ENCODE measurements around the gene ELL2.

ELL2 gene

GRCh38 chr5:95889076-95889475 is 72.6 kb downstream of the ELL2 start:
- no peak for DNase-seq (ENCODE audit: extremely low spot score)
- ChIA-PET CTCF (interaction anchor here (0.8 to 1.3 kb wide), 3 partner anchors 10 to 35 kb away, joined by 3 to 4 read pairs (median 3); no protein-coding TSS in a partner anchor), POLR2A (no interaction called here)
- TF ChIP-seq CTCF (IDR thresholded peaks at IDR 0.05; ENCODE audit: control extremely low read depth, extremely low read depth, low read depth, missing control alignments), result no peak

- DNase-seq (ENCODE audit: extremely low spot score), result no peak
- TF ChIP-seq CTCF (IDR thresholded peaks at IDR 0.05; ENCODE audit: control extremely low read depth, extremely low read depth, low read depth, missing control alignments), result no peak
- POLR2A ChIA-PET, result no interaction called here
- CTCF ChIA-PET, result interaction anchor here (1.3 kb wide), 1 partner anchor 28 kb away, joined by 4 read pairs; no protein-coding TSS in a partner anchor
Measured at GRCh38 chr5:95887977-95888376, 73.7 kb downstream of the ELL2 start.

GRCh38 chr5:95886340-95887044 is 75.2 kb downstream of the ELL2 start:
- no peak for TF ChIP-seq CTCF (IDR thresholded peaks at IDR 0.05; ENCODE audit: control extremely low read depth, extremely low read depth, low read depth, missing control alignments)
- CTCF ChIA-PET, result no interaction called here
- DNase-seq (ENCODE audit: extremely low spot score), result no peak
- POLR2A ChIA-PET, result no interaction called here

GRCh38 chr5:95884511-95884910 is 77.1 kb downstream of the ELL2 start:
- ChIA-PET POLR2A (no interaction called here), CTCF (interaction anchor here (0.7 to 1.5 kb wide), 6 partner anchors 9 to 452 kb away, joined by 3 to 4 read pairs (median 3); no protein-coding TSS in a partner anchor)
- TF ChIP-seq CTCF (IDR thresholded peaks at IDR 0.05; ENCODE audit: control extremely low read depth, extremely low read depth, low read depth, missing control alignments), result no peak
- no peak for DNase-seq (ENCODE audit: extremely low spot score)

- ChIA-PET POLR2A (no interaction called here), CTCF (interaction anchor here (0.7 to 1.2 kb wide), 4 partner anchors 9 to 452 kb away, joined by 3 to 4 read pairs (median 3); no protein-coding TSS in a partner anchor)
- TF ChIP-seq CTCF (IDR thresholded peaks at IDR 0.05; ENCODE audit: control extremely low read depth, extremely low read depth, low read depth, missing control alignments), result no peak
- no peak for DNase-seq (ENCODE audit: extremely low spot score)
Measured at GRCh38 chr5:95884017-95884325, 77.7 kb downstream of the ELL2 start.

GRCh38 chr5:95883185-95884016 is 78.2 kb downstream of the ELL2 start:
- CTCF ChIA-PET, result interaction anchor here (0.9 to 1.2 kb wide), 2 partner anchors 10 to 453 kb away, joined by 3 read pairs; no protein-coding TSS in a partner anchor
- TF ChIP-seq CTCF (IDR thresholded peaks at IDR 0.05; ENCODE audit: control extremely low read depth, extremely low read depth, low read depth, missing control alignments), result no peak
- DNase-seq (ENCODE audit: extremely low spot score), result no peak
- POLR2A ChIA-PET, result no interaction called here

Measured in GM10248 (cell line).